ENCODE results near the gene ARHGAP1.

ARHGAP1 gene

DNA sequence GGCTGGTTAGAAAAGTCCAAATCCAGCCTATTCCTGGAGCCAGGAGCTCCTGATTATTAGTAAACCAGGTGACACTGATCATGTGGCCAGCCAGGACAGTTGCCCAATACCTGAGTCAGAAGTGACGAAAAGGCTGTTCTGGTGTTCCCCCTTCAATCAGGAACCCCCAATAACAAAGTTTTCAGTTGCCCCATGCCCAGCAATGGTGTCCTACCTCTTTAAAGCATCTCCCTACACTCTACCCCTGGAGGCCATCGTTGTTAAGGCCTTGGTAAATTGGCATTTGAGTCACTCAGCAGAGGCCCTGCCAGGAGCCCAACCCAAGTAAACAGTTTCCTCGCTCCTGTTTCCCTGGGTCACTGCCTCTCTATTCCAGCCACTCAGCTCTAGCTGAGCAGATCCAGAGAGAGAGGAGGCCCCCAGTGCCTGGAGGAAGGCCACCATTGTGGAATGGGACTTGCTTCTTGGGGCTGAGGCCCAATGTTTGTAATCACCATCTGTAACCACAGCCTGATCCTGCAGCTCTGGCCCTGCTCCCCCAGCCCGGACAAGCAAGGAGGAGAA is 25.0 kb downstream of the ARHGAP1 start:
- peak in 1 of 2 experiments; percentile 77 for DNase-seq (ENCODE audit: low read depth in 1 of 2, low spot score in 1 of 2)
- H3K27me3 ChIP-seq (ENCODE audit: insufficient read depth, poor library complexity, severe bottlenecking) = no peaks in the 10 kb centered on the region
- TF ChIP-seq, protein P1, sequence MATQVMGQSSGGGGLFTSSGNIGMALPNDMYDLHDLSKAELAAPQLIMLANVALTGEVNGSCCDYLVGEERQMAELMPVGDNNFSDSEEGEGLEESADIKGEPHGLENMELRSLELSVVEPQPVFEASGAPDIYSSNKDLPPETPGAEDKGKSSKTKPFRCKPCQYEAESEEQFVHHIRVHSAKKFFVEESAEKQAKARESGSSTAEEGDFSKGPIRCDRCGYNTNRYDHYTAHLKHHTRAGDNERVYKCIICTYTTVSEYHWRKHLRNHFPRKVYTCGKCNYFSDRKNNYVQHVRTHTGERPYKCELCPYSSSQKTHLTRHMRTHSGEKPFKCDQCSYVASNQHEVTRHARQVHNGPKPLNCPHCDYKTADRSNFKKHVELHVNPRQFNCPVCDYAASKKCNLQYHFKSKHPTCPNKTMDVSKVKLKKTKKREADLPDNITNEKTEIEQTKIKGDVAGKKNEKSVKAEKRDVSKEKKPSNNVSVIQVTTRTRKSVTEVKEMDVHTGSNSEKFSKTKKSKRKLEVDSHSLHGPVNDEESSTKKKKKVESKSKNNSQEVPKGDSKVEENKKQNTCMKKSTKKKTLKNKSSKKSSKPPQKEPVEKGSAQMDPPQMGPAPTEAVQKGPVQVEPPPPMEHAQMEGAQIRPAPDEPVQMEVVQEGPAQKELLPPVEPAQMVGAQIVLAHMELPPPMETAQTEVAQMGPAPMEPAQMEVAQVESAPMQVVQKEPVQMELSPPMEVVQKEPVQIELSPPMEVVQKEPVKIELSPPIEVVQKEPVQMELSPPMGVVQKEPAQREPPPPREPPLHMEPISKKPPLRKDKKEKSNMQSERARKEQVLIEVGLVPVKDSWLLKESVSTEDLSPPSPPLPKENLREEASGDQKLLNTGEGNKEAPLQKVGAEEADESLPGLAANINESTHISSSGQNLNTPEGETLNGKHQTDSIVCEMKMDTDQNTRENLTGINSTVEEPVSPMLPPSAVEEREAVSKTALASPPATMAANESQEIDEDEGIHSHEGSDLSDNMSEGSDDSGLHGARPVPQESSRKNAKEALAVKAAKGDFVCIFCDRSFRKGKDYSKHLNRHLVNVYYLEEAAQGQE (IDR thresholded peaks at IDR 0.05; ENCODE audit: insufficient replicate concordance, low read depth) = no peak
- TF ChIP-seq POLR2AphosphoS5 (IDR thresholded peaks at IDR 0.05; ENCODE audit: low read depth) (no peak), GABPA (IDR thresholded peaks at IDR 0.05; ENCODE audit: low read depth) (no peak), SPI1 (IDR thresholded peaks at IDR 0.05; ENCODE audit: borderline replicate concordance, low read depth) (no peak)
- TF ChIP-seq, protein P2, sequence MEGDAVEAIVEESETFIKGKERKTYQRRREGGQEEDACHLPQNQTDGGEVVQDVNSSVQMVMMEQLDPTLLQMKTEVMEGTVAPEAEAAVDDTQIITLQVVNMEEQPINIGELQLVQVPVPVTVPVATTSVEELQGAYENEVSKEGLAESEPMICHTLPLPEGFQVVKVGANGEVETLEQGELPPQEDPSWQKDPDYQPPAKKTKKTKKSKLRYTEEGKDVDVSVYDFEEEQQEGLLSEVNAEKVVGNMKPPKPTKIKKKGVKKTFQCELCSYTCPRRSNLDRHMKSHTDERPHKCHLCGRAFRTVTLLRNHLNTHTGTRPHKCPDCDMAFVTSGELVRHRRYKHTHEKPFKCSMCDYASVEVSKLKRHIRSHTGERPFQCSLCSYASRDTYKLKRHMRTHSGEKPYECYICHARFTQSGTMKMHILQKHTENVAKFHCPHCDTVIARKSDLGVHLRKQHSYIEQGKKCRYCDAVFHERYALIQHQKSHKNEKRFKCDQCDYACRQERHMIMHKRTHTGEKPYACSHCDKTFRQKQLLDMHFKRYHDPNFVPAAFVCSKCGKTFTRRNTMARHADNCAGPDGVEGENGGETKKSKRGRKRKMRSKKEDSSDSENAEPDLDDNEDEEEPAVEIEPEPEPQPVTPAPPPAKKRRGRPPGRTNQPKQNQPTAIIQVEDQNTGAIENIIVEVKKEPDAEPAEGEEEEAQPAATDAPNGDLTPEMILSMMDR (IDR thresholded peaks at IDR 0.05; ENCODE audit: insufficient read depth, low read length) = no peak
- H3K4me3 ChIP-seq (replicated peaks; ENCODE audit: insufficient read depth, low read length) = no peak overlapping the region
- H3K27ac ChIP-seq (replicated peaks) = peak overlapping the region; percentile 88

DNA sequence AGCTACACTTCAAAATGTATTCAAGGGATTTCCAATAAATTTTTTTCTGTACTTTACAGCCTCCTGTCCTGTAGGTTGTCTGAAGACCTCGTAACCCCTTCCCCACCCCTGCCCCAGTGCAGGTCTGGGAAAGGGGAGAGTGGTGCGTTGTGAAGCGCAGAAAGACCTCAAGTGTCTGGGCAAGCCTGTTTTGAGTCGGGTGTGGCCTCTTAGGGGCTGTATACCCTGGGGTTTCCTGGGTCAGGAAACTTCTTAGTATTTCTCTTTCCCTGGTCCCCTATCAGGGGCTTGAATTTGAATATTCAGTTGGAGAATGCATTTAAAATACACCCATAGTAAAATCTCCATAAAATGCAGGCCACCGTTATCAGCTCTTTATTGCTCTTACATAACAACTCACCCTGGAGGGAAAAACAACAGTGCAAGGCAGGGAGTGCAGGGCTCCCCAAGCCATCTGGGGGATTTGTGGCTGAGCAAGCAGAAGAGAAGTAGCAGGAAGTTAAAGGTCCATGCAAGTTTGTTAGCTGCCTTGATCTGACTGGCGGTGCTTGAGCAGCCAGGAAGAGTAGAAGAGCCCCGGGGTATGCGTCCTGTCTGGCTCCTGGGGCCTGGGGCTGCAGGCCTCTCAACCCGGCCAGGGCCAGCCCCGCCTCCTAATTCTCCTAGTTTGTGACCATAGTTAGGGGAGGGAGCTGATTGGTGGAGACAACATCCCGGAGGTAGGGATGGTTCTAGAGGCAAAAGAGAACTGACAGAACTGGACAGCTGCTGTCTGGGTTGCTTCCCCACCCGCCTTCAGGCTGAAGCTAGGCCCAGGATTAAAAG is 25.7 kb downstream of the ARHGAP1 start:
- Histone ChIP-seq H3K4me3 (replicated peaks; ENCODE audit: insufficient read depth, low read length) (no peak overlapping the region), H3K27me3 (ENCODE audit: insufficient read depth, poor library complexity, severe bottlenecking) (no peaks in the 10 kb centered on the region), H3K27ac (replicated peaks) (peak overlapping the region; percentile 88)
- peak in 1 of 2 experiments; percentile 88 for DNase-seq (ENCODE audit: low read depth in 1 of 2, low spot score in 1 of 2)
- TF ChIP-seq, protein P1 (IDR thresholded peaks at IDR 0.05; ENCODE audit: insufficient replicate concordance, low read depth) = no peak
- TF ChIP-seq, protein P2 (IDR thresholded peaks at IDR 0.05; ENCODE audit: insufficient read depth, low read length) = no peak
- TF ChIP-seq POLR2AphosphoS5 (IDR thresholded peaks at IDR 0.05; ENCODE audit: low read depth) (no peak; the same call in 1 of the 2 replicates), SPI1 (IDR thresholded peaks at IDR 0.05; ENCODE audit: borderline replicate concordance, low read depth) (no peak; the same call in 1 of the 2 replicates), GABPA (IDR thresholded peaks at IDR 0.05; ENCODE audit: low read depth) (no peak)

DNA sequence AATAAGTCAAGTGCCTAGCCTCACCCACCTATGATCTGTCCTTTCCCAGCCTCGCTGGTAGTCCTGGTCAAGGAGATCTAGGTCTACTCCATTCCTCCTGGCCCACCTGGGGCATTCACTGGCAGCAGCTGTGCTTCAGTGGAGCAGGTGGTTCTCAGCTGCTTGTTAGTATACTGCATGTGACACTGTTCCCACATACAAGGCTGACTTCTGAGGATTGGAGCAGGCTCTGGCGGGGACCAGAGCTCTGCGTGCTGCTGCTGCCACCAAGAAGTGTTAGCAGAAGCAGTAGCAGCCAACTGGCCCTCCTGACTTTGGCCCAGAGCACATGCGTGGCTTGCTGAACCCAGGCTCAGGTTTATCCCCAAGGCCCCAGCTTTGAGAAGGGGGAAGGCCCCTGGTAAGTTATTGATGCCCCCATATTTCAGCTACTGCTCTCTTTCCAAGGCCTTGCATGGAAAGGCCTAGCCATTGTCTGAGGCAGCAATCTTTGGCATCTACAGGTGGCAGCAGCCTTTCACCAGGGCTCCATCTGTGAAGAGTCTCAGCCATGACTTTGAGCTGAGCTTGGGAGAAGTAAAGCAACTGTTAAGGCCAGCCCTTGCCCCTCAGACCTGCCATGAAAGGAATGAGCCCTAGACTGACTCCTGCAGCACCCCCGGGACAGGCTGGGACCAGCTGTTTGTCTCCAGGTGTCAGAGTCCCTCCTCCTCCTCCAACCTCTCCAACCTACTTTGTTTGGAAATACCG is 26.5 kb downstream of the ARHGAP1 start:
- no peak; the same call in 1 of the 2 replicates for TF ChIP-seq POLR2AphosphoS5 (IDR thresholded peaks at IDR 0.05; ENCODE audit: low read depth)
- TF ChIP-seq, protein P1 (IDR thresholded peaks at IDR 0.05; ENCODE audit: insufficient replicate concordance, low read depth) = no peak
- peak overlapping the region; percentile 88 for H3K27ac ChIP-seq (replicated peaks)
- no peak for DNase-seq (ENCODE audit: low read depth in 1 of 2, low spot score in 1 of 2)

More for the DNA sequence above, 26.5 kb downstream of the ARHGAP1 start:
- Histone ChIP-seq H3K4me3 (replicated peaks; ENCODE audit: insufficient read depth, low read length) (no peak overlapping the region), H3K27me3 (ENCODE audit: insufficient read depth, poor library complexity, severe bottlenecking) (no peaks in the 10 kb centered on the region)
